GM18502 (cell line): ENCODE data around the gene ALPG.
"Not testable (repeated sequence)": the region's sequence is repeated elsewhere in the genome, so short reads cannot be mapped to it uniquely, and the experiment has no call there.

Experiments
- ATAC-seq: cut with Tn5 transposase; IDR thresholded peaks from one replicate; pipeline ENCODE4 v1.9.1; 2021; ENCODE audit warnings: mild to moderate bottlenecking; ENCODE audit not compliant: unreplicated experiment, poor library complexity

Gene ALPG

GRCh38 chr2:232438091-232438490 lies 31.4 kb downstream of the ALPG start:
- no peak for ATAC-seq

- ATAC-seq = no peak
These were observed 32.5 kb downstream of the ALPG start for GRCh38 chr2:232438951-232439757.

- no peak for ATAC-seq
These were observed 33.1 kb downstream of the ALPG start for GRCh38 chr2:232439758-232440135.

GRCh38 chr2:232440220-232441018 lies 33.8 kb downstream of the ALPG start:
- ATAC-seq = peak; percentile 77

- no peak for ATAC-seq
These were observed 34.6 kb downstream of the ALPG start for GRCh38 chr2:232441147-232441651.

- not testable (repeated sequence) for ATAC-seq
These were observed 35.3 kb downstream of the ALPG start for GRCh38 chr2:232441922-232442321.

- not testable (repeated sequence) for ATAC-seq
These were observed 35.8 kb downstream of the ALPG start for GRCh38 chr2:232442431-232442830.

GRCh38 chr2:232443047-232443446 lies 36.4 kb downstream of the ALPG start:
- not testable (repeated sequence) for ATAC-seq

- not testable (repeated sequence) for ATAC-seq
These were observed 37.2 kb downstream of the ALPG start for GRCh38 chr2:232443669-232444408.

GRCh38 chr2:232444409-232445148 lies 37.9 kb downstream of the ALPG start:
- ATAC-seq = no peak

GRCh38 chr2:232445149-232445885 lies 38.7 kb downstream of the ALPG start:
- ATAC-seq = not testable (repeated sequence)

GRCh38 chr2:232446266-232446777 lies 39.7 kb downstream of the ALPG start:
- not testable (repeated sequence) for ATAC-seq

GRCh38 chr2:232447091-232447620 lies 40.5 kb downstream of the ALPG start:
- no peak for ATAC-seq

- no peak for ATAC-seq
These were observed 41.1 kb downstream of the ALPG start for GRCh38 chr2:232447638-232448303.

- no peak for ATAC-seq
These were observed 41.7 kb downstream of the ALPG start for GRCh38 chr2:232448304-232448690.

- no peak for ATAC-seq
These were observed 43.3 kb downstream of the ALPG start for GRCh38 chr2:232449964-232450363.

GRCh38 chr2:232451645-232452044 lies 45.0 kb downstream of the ALPG start:
- not testable (repeated sequence) for ATAC-seq

- no peak for ATAC-seq
These were observed 48.0 kb downstream of the ALPG start for GRCh38 chr2:232454630-232455029.
